ENCODE measurements around the gene STH.

STH gene

DNA sequence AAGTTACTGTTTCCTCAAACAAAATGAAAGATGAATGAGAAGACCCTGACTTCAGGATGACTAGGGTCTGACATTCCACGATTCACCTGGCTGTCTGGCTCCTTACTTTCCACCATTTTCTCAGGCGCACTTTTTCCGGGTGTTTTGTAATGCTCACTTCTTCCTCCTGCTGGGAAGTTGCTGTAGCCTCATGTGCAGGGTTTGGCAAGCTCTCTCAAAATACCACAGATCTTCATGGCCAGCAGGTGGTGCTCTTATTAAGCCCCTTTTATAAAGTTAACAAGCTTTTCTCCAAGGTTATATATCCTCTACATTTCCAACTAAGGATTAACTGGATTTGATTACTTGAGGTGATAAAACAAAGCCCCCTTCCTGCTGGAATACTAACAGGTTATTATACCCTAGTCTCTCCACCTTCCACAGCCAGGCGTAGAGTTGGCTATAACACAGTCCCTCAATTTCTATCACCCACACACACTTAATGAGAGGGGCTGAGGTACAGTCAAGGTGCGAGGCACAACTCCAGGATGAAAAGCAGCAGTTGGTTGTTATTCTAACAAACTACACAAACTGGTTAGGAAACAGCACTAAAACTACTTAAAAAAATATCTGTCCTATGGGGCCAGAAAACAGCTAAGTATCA is 45.4 kb downstream of the STH start:
- DNase-seq (ENCODE audit: low read depth in 2 of 3, low spot score in 1 of 3): peak in 1 of 3 donors; percentile 27

DNA sequence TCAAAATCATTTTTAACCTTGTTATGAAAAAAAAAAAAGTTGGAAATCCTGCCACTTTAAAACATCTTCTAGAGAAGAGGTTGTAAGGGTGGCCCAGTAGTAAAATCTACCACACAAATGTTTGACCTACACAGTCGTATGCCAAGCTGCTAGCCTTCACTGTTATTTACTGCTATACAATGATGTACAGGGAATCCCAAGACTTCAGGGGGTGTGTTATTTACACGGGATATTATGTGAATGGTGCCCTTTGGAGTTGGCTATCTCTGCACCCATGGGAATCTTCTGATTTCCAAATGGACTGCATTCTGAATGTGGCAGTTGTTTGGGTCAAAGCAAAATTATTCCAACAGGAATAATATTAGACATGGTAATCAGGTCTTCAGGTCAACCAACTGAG is 45.9 kb downstream of the STH start:
- no peak for DNase-seq (ENCODE audit: low read depth in 2 of 3, low spot score in 1 of 3)

DNA sequence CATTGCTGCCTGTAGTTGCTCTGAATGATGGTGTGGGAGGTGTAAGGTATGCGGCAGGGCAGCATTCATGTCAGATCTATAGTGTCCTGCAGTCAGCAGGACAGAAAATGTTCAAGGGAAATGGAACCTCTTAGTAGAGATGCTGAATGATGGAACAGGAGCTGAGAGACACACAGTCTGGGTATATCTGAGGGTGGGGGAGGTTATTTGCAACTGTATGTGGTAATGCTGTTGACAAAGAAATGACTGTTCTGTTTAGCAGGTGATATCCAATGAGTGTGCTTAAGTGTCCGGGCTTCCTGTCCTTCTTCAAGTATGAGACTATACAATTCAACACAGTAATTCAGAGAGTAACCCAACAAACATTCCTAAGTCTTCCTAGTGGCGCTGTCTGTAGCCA is 46.6 kb downstream of the STH start:
- DNase-seq (ENCODE audit: low read depth in 2 of 3, low spot score in 1 of 3): no peak

GRCh38 chr17:46046957-46047356 is 47.9 kb downstream of the STH start:
- no peak for DNase-seq (ENCODE audit: low read depth in 2 of 3, low spot score in 1 of 3)

DNA sequence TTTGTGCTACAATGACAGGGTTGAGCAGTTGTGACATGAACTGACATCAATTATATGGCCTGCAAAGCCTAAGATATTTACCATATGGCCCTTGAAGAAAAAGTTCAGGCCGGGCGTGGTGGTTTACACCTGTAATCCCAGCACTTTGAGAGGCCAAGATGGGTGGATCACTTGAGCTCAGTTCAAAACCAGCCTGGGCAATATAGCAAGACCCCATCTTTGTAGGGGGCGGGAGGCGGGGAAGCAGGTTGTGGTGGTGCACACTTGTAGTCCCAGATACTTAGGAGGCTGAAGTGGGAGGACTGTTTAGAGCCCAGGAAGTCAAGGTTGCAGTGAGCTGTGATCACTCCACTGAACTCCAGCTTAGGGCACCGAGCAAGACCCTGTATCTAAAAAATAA is 48.3 kb downstream of the STH start:
- no peak for DNase-seq (ENCODE audit: low read depth in 2 of 3, low spot score in 1 of 3)

- no peak for DNase-seq (ENCODE audit: low read depth in 2 of 3, low spot score in 1 of 3)
These were observed 48.8 kb downstream of the STH start for GRCh38 chr17:46047856-46048255.

Measured in stimulated activated CD4-positive, alpha-beta T cell treated with anti-CD3 and anti-CD28 coated beads, Interleukin-12 subunit alpha, Interleukin-12 subunit beta, amount 100 ng/mL, for 48 hours (primary cell).